HUES64 (cell line): ENCODE data around the gene GABRB3.

ENCODE experiments used
- H3K27ac ChIP-seq: 2 replicates; pipeline ENCODE4 v1.7.0; 2013; ENCODE audit warnings: low read depth, low read length, inconsistent platforms
- H3K27me3 ChIP-seq: 2 replicates; pipeline ENCODE4 v1.6.1; 2013; ENCODE audit warnings: mild to moderate bottlenecking, low read length; ENCODE audit not compliant: insufficient read depth
- H3K36me3 ChIP-seq: 2 replicates; pipeline ENCODE4 v1.6.1; 2013; ENCODE audit warnings: mild to moderate bottlenecking, low read length; ENCODE audit not compliant: insufficient read depth
- H3K4me1 ChIP-seq: 2 replicates; pipeline ENCODE4 v1.6.1; 2013; ENCODE audit warnings: mild to moderate bottlenecking, low read length, moderate library complexity; ENCODE audit not compliant: insufficient read depth
- H3K4me3 ChIP-seq: 2 replicates; pipeline ENCODE4 v1.5.1; 2013; ENCODE audit warnings: mild to moderate bottlenecking, low read length, moderate library complexity
- H3K9ac ChIP-seq: 2 replicates; pipeline ENCODE4 v1.6.1; 2013; ENCODE audit warnings: mild to moderate bottlenecking, low read depth, low read length
- H3K9me3 ChIP-seq: 2 replicates; pipeline ENCODE4 v1.6.1; 2013; ENCODE audit warnings: low read depth, low read length; ENCODE audit not compliant: insufficient read depth
- WGBS: fragments of 150-250, 120-280 bp; methylation state at CpG from one replicate; pipeline ENCODE4 v1.1.7; 2013; ENCODE audit warnings: missing lambda C conversion rate; 5-methylcytosine and 5-hydroxymethylcytosine counted together

GABRB3 gene

GRCh38 chr15:26771578-26772153, 1.2 kb downstream of the GABRB3 start:
- Histone ChIP-seq H3K4me3 (peak overlapping the region; percentile 71), H3K27me3 (no peaks in the 10 kb centered on the region), H3K36me3 (0 out of 2 replicates have a peak, but pooled peaks cover 9% of the 10 kb centered on the region), H3K4me1 (peaks cover 52% of the 10 kb centered on the region), H3K9me3 (no peaks in the 10 kb centered on the region), H3K9ac (peak overlapping the region; percentile 53; the same call in 1 of the 2 replicates), H3K27ac (peak overlapping the region; percentile 15; the same call in 1 of the 2 replicates)
- WGBS: under 1% methylated on average over 32 of the region's 32 CpGs

- Histone ChIP-seq H3K4me3 (peak overlapping the region; percentile 71), H3K36me3 (0 out of 2 replicates have a peak, but pooled peaks cover 9% of the 10 kb centered on the region), H3K27ac (peak overlapping the region; percentile 15; the same call in 1 of the 2 replicates), H3K9me3 (no peaks in the 10 kb centered on the region), H3K9ac (no peak overlapping the region), H3K4me1 (peaks cover 57% of the 10 kb centered on the region), H3K27me3 (no peaks in the 10 kb centered on the region)
- 1% methylated on average over 10 of the region's 10 CpGs for WGBS
These were observed 1.7 kb downstream of the GABRB3 start for GRCh38 chr15:26771168-26771567.

- H3K9ac ChIP-seq: peak overlapping the region; percentile 72
- H3K4me1 ChIP-seq: peaks cover 76% of the 10 kb centered on the region
- peak overlapping the region; percentile 45 for H3K4me3 ChIP-seq
These were observed 5.6 kb downstream of the GABRB3 start for GRCh38 chr15:26767169-26767670.

GRCh38 chr15:26766262-26766661, 6.6 kb downstream of the GABRB3 start:
- Histone ChIP-seq H3K27ac (peak overlapping the region; percentile 95), H3K9ac (peak overlapping the region; percentile 72), H3K9me3 (no peaks in the 10 kb centered on the region), H3K27me3 (no peaks in the 10 kb centered on the region), H3K4me1 (peaks cover 86% of the 10 kb centered on the region), H3K4me3 (peak overlapping the region; percentile 45), H3K36me3 (0 out of 2 replicates have a peak, but pooled peaks cover 9% of the 10 kb centered on the region)
- WGBS: 13% methylated on average over 1 of the region's 1 CpG

More at GRCh38 chr15:26767169-26767670, 5.6 kb downstream of the GABRB3 start:
- no peaks in the 10 kb centered on the region for H3K9me3 ChIP-seq
- under 1% methylated on average over 5 of the region's 5 CpGs for WGBS
- no peaks in the 10 kb centered on the region for H3K27me3 ChIP-seq
- peak overlapping the region; percentile 95 for H3K27ac ChIP-seq
- 0 out of 2 replicates have a peak, but pooled peaks cover 9% of the 10 kb centered on the region for H3K36me3 ChIP-seq

- peaks cover 3% of the 10 kb centered on the region; the same call in 1 of the 2 replicates for H3K36me3 ChIP-seq
- no peaks in the 10 kb centered on the region for H3K27me3 ChIP-seq
- 78% methylated on average over 5 of the region's 5 CpGs for WGBS
- H3K4me3 ChIP-seq: no peak overlapping the region
- no peaks in the 10 kb centered on the region for H3K9me3 ChIP-seq
- H3K4me1 ChIP-seq: peaks cover 68% of the 10 kb centered on the region
- peak overlapping the region; percentile 27 for H3K27ac ChIP-seq
- H3K9ac ChIP-seq: no peak overlapping the region
These were observed 12.9 kb downstream of the GABRB3 start for GRCh38 chr15:26759986-26760385.

- no peak overlapping the region for H3K9ac ChIP-seq
- H3K27me3 ChIP-seq: no peaks in the 10 kb centered on the region
- peak overlapping the region; percentile 53; the same call in 1 of the 2 replicates for H3K27ac ChIP-seq
- H3K9me3 ChIP-seq: no peaks in the 10 kb centered on the region
- peaks cover 59% of the 10 kb centered on the region for H3K4me1 ChIP-seq
- H3K4me3 ChIP-seq: no peak overlapping the region
- WGBS: 63% methylated on average over 3 of the region's 4 CpGs
- peaks cover 11% of the 10 kb centered on the region for H3K36me3 ChIP-seq
These were observed 14.8 kb downstream of the GABRB3 start for GRCh38 chr15:26758079-26758478.

- no peaks in the 10 kb centered on the region for H3K27me3 ChIP-seq
- H3K4me3 ChIP-seq: no peak overlapping the region
- 79% methylated on average over 8 of the region's 8 CpGs for WGBS
- no peak overlapping the region for H3K9ac ChIP-seq
- peaks cover 50% of the 10 kb centered on the region for H3K4me1 ChIP-seq
- H3K9me3 ChIP-seq: no peaks in the 10 kb centered on the region
- H3K27ac ChIP-seq: no peak overlapping the region; the same call in 1 of the 2 replicates
- peaks cover 11% of the 10 kb centered on the region for H3K36me3 ChIP-seq
These were observed 15.7 kb downstream of the GABRB3 start for GRCh38 chr15:26757141-26757540.

- 84% methylated on average over 6 of the region's 7 CpGs for WGBS
- Histone ChIP-seq H3K9me3 (no peaks in the 10 kb centered on the region), H3K4me1 (peaks cover 38% of the 10 kb centered on the region), H3K27ac (no peak overlapping the region), H3K4me3 (no peak overlapping the region), H3K9ac (no peak overlapping the region), H3K27me3 (no peaks in the 10 kb centered on the region), H3K36me3 (no peaks in the 10 kb centered on the region)
These were observed 28.0 kb downstream of the GABRB3 start for GRCh38 chr15:26744894-26745293.

GRCh38 chr15:26739791-26740190, 33.1 kb downstream of the GABRB3 start:
- Histone ChIP-seq H3K4me1 (peaks cover 42% of the 10 kb centered on the region), H3K27me3 (no peaks in the 10 kb centered on the region), H3K36me3 (no peaks in the 10 kb centered on the region), H3K27ac (no peak overlapping the region), H3K9me3 (no peaks in the 10 kb centered on the region), H3K4me3 (no peak overlapping the region), H3K9ac (no peak overlapping the region)
- WGBS: 81% methylated on average over 6 of the region's 7 CpGs

- no peaks in the 10 kb centered on the region for H3K27me3 ChIP-seq
- H3K9me3 ChIP-seq: peaks cover 2% of the 10 kb centered on the region; the same call in 1 of the 2 replicates
- peaks cover 42% of the 10 kb centered on the region for H3K4me1 ChIP-seq
- no peak overlapping the region for H3K4me3 ChIP-seq
- no peaks in the 10 kb centered on the region for H3K36me3 ChIP-seq
- 96% methylated on average over 9 of the region's 9 CpGs for WGBS
- no peak overlapping the region for H3K9ac ChIP-seq
- no peak overlapping the region for H3K27ac ChIP-seq
These were observed 33.9 kb downstream of the GABRB3 start for GRCh38 chr15:26738996-26739395.

GRCh38 chr15:26736502-26737248, 36.2 kb downstream of the GABRB3 start:
- Histone ChIP-seq H3K9me3 (peaks cover 14% of the 10 kb centered on the region), H3K27ac (peak overlapping the region; percentile 53), H3K4me3 (no peak overlapping the region), H3K36me3 (peaks cover 12% of the 10 kb centered on the region), H3K4me1 (peaks cover 28% of the 10 kb centered on the region), H3K27me3 (no peaks in the 10 kb centered on the region), H3K9ac (no peak overlapping the region)
- WGBS: 70% methylated on average over 11 of the region's 11 CpGs
